ENCODE data around the gene WFDC12.

The WFDC12 gene

GRCh38 chr20:45087814-45088213 lies 36.5 kb downstream of the WFDC12 start:
- DNase-seq: no peak

GRCh38 chr20:45087097-45087790 lies 37.0 kb downstream of the WFDC12 start:
- DNase-seq: no peak

- no peak for DNase-seq
Measured at GRCh38 chr20:45085867-45086266, 38.4 kb downstream of the WFDC12 start.

- no peak for DNase-seq
Measured at GRCh38 chr20:45085289-45085688, 39.0 kb downstream of the WFDC12 start.

GRCh38 chr20:45083127-45083526 lies 41.1 kb downstream of the WFDC12 start:
- DNase-seq: no peak

- no peak for DNase-seq
Measured at GRCh38 chr20:45082468-45082867, 41.8 kb downstream of the WFDC12 start.

GRCh38 chr20:45080867-45081624 lies 43.2 kb downstream of the WFDC12 start:
- no peak for DNase-seq

GRCh38 chr20:45077559-45077958 lies 46.7 kb downstream of the WFDC12 start:
- DNase-seq: no peak
